GM19324 (cell line): ENCODE results near the gene ITGA8.

Experiments used
- ATAC-seq: cut with Tn5 transposase; IDR thresholded peaks from one replicate; pipeline ENCODE4 v1.9.1; 2021; ENCODE audit warnings: mild to moderate bottlenecking, moderate library complexity; ENCODE audit not compliant: unreplicated experiment, low FRiP score

ITGA8 gene

DNA sequence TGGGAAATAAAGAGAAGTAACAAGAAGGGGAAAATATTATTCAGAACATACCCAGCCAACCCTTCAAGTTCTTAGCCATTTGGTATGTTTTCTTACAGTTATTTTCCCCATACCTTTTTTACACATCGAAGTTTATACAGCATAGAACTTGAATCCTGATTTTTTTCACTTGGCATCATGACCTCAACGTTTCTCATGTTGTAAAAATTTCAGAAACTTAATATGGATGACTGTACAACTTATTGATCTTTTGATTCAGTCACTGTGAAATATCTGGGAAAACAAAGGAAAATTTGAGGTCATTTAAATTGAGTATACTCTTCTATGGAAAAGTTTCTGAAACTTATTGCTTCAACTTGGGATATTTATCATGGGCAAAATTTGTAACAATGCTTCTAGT is 245.1 kb downstream of the ITGA8 start:
- no peak for ATAC-seq

- no peak for ATAC-seq
Observed at GRCh38 chr10:15473396-15473767, 246.3 kb downstream of the ITGA8 start.

- no peak for ATAC-seq
Observed at GRCh38 chr10:15472431-15473395, 247.0 kb downstream of the ITGA8 start.

DNA sequence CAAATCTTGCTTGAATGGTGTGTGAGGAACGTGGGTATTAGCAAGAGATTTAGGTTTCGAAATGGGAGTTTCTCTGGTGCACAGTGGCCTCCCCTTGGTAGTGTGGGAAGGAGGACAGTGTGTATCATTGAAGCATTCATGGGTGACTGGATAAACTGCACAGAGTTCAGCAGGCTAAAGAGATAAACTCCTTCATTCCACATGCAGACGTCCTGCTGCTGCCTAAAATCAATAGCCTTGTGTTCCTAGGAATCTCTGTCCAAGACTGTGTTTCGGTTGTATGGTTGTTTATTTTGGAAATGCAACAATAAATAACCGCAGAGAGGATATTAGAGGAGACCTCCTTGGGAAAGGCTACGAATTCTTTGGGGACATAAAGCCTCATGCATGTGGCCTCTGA is 247.7 kb downstream of the ITGA8 start:
- ATAC-seq: no peak

DNA sequence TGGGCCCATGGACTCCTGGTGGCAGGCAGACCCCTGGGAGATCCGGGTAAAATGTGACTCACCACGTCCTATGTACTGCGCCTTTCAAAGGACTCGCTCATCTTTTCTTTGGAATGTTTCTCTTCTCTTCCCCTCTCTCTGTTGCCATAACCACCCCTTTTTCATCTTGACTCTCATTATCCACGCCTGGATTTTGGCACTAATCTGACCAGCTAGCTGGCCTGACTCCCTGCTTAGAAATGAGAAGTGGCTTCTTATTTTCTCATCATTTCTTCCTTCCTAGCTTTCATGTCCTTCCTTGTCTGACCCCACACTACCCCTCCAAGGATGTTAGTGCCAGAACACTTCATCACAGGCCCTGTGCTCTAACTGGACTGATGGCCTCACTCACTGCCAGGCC is 250.6 kb downstream of the ITGA8 start:
- ATAC-seq: no peak

DNA sequence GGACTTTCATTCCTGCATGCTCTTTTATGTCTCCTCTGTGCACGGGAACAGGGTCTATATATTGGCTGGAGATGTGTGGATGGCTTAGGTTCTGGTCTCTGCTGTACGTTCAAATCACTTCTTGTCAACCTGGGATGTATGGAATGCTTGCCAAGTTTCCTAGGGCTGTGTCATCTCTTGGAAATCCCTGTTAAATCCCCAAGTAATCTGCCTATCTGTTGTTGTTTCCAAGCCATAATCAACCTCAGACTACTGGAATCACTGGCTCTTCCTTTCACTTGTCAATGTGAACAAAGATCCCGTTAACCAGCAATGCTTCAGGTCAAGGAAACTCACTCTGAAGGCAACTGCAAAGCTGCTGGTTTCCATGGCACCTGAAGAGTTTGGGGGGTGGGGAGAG is 255.3 kb downstream of the ITGA8 start:
- ATAC-seq: no peak
